HG03039 (cell line): ENCODE results near the gene RFX8.

ENCODE experiments used
- ATAC-seq: cut with Tn5 transposase; IDR thresholded peaks from one replicate; pipeline ENCODE4 v1.9.1; 2021; ENCODE audit warnings: mild to moderate bottlenecking, moderate library complexity; ENCODE audit not compliant: unreplicated experiment

The RFX8 gene

DNA sequence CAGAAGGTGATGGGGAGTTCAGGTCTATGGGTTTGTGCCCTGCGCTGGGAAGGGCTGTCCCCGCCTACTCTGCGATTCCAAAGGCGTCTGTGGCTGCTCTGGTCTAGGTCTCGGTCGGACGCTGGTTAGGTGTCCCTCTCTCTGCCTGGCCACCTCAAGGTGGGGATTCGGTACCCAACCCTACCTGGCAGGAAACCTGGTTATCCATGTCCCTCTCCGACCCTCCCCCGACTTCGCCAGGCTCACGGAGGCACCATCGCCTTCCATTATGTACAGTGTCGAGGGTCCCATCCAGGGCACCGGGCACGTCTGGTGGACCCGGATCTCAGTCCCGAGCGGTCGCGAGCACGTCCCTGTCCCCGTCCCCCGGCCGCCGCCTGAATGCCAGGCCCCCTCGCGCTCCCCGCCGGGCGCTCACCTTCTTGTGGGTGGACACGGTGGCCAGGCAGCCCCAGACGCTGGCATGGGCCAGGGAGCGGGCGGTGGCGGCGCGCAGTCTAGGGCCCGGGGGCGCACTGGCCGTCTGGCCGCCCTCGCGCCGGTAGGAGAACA is 88.2 kb downstream of the RFX8 start:
- no peak for ATAC-seq

DNA sequence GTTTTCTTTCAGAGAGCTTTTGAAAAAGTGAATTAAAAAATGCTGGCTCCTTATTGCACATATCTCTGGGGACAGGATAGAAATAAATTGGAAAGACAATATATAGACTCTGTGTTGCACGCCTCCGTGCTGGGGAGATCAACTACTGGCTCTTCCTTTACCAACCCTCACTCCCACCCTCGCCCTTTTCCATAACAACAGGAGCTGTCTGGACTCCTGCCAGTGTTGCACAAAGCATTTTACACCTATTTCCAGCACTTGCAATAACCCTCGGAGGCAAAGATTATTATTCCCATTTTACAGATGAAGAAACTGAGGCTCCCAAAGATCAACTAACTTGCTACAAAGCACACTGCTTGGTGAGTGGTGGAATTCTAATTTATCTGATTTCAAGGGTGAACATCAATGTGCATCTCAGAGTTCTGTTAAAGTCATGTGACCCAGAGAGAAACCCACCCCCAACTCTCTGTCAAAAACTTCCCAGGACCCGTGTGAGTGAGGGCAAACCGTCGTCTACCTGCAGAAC is 91.8 kb downstream of the RFX8 start:
- ATAC-seq: no peak

DNA sequence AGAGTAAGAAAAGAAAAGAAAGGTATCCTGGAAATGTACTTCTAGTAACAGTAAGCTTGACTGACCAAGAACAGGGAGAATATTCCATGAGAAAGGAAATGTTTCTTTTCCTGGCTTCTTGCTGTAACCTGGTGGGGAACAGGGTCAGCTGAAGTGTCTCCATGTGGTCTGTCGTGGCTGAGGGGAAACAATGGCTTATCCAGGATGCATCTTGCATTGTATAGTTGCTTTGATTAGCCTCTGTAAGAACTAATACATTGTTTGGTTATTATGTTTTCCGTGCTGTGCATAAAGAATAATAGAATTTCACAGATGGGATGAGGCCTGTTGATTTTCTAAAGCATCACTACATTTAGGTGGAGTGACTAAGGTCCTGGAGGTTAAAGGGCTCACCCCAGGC is 92.5 kb downstream of the RFX8 start:
- no peak for ATAC-seq

DNA sequence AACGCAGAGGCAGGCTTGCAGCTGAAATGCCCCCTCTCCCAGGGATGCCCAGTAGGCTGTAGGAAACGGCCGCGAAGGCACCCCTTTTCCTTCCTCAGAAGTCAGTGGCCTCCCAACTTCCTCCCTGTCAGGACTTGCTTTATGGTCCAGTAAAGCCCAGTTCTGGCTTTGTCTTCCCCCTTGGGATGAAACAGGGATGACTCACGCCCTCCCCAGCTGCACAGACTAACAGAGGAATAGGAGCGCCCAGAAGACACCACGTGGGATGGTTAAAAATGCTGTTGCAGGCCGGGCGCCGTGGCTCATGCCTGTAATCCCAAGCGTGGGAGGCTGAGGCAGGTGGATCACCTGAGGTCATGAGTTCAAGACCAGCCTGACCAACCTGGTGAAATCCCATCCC is 94.5 kb downstream of the RFX8 start:
- ATAC-seq: no peak

DNA sequence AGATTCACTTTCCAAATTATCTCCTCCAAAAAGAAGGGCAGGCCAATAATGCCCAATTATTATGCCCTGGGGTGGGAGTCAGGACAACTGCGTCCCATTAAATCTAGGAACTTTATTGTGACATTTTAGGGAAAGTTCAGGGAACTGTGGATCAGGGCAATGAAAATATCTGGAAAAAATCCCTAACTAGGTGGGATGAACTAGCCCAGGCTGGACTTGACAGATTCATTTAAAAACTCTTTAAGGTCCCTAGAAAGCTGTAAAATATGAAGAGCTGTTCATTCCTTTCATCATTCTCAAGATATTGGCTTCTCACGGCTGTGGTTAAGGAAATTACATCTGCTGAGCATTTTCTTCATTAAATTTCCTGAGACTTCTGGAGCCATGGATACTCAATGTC is 95.8 kb downstream of the RFX8 start:
- ATAC-seq: no peak

DNA sequence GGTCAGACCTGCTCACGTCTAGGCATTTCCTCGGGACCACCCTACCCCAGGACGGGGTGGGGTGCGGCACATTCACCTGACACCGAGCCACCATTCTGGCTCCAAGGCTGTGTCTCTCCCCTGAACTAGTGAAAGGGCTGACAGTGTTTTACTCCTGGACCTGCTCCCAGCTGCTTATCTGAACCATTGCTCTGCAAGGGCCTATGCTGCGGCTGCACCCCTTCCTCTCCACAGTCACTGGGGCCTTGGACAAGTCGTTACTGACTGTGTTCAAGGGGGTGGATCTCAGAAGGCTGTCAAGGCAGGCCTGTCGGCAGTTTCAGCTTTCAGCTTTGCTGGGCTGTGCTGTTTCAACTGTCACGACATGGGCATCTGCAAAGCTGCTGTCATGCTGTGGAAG is 99.3 kb downstream of the RFX8 start:
- ATAC-seq: no peak

DNA sequence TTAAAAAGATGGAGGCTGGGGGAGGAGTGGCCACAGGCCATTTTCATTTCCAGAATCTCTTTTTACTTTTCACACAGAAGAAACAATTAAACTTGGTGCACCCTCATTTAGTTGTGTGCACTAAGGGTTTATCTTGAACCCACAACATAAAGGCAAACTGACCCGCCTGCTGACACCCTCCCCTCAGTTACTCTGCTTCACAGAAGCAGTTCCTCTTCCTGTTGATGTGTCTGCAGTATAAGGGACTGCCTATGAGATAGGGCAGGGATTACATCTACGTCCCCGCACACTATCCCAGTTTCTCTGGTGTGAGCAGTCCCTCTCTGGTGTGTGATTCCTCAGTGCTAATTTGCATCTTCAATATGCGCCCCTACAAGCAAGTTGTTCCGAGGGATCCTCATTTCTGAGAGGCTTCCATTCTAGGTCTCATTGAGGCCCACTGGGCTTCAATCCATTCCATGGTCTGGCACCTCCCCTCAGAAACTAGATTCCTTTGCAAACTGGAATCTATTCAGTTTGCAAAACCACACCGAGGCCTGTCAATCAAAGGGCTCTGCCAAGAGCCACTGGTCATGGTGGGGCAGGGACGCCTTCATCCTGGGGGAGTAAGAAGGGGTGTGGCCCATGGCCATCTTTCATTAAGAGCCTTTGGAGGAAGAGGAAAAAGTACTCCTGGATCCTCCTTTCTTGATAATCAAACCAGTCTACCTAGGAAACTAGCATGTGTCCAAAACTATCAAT is 99.9 kb downstream of the RFX8 start:
- ATAC-seq: no peak

DNA sequence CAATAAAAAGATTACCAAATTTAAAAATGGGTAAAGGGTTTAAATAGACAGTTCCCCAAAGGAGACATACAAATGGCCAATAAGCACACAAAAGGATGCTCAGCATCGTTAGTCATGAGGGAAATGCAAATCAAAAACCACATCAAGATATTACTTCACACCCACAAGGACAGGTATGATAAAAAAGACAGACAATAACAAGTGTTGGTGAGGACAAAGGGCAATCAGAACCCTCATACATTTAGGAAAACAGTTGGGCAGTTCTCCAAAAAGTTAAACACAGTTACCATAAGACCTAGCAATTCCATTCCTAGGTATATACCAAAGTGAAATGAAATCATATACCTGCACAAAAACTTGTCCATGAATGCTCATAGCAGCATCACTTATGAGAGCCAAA is 102.1 kb downstream of the RFX8 start:
- ATAC-seq: no peak

DNA sequence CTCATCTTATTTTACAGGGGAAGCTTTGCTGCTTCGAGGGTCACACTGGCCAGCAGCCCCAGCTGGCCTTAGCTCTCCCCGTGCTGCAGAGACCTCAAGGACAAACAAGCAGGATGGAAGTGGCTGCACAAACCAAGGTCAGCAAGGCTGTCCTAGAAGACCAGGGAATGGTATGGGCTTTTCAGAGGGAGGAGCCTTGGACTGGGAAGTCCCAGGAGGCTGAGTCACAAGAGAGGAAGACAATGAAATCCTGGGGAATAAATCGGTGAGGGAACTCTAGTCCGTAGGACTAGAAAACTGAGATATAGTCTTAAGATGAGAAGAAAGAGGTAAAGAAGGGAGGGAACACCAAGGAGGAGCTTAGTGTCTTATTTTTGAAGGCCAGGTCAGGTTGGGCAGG is 103.3 kb downstream of the RFX8 start:
- ATAC-seq: no peak

DNA sequence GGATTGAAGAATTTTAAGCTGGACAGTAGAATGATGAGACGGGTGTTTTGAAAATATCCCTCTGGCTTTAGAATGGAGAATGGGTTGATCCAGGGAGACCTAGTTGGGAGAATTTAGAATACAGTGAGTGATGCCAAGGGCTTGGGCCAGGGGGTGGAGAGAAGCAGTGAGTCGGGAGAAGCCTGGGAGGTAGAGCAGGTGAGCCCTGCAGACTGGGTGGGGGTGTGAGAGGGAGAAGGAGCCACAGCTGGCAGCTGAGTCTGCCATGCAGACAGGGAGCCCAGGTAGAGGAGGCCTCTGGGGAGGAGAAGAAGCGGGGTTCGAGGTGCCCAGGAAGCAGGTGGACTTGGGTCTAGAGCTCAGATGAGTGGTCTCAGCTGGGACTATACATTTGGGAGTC is 105.8 kb downstream of the RFX8 start:
- no peak for ATAC-seq

DNA sequence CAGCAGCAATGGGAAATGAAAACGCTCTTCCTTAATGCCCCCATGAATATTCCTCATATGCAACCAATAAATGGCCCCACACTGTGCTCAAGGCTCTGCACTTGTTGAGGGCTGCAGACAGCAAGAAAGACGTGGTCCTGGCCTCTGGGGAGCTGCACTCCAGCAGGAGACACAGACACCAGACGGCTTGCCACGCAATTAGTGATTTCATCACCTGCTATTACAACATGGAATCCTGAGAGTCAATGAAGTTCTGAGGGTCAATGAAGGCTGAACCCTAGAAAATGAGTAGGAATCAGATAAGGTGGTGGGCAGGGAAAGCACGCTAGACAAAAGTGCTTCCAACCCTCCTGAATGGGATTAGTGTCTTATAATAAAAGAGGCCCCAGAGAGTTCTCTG is 106.5 kb downstream of the RFX8 start:
- ATAC-seq: no peak

DNA sequence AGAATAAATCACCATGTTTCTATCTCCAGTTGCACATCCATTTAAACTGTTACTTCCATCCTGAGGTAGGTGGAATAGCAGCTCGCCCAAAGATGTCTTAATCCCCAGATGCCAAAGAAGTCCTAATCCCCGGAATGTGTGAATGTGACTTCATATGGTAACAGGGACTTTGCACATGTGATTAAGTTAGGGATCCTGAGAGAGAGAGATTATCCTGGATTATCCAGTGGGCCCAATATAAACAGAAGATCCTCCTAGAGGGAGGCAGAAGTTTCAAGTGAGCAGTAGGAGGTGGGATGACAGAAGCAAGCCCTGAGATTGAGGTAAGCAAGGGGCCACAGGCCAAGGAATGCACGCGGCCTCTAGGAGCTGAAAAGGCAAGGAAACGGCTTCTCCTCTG is 107.4 kb downstream of the RFX8 start:
- ATAC-seq: no peak

DNA sequence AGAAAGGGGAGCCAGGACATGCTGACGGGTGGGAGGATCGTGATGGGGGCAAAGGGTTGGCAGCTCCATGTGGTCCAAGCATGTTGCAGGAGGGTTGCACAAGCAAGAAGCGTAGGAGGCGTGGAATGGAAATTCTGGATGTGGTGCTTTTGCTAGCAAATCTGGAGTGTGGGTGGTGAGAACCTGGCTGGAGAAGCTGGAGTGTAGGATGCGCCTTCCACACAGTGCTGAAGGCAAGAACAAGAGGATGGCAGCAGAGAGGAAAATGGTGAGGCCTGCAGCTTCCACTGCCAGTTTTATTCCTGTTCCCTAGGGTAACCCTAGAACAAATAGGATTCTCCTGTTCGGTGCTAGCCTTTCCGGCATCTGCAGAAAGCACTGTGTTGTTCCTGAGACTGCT is 110.0 kb downstream of the RFX8 start:
- ATAC-seq: no peak

DNA sequence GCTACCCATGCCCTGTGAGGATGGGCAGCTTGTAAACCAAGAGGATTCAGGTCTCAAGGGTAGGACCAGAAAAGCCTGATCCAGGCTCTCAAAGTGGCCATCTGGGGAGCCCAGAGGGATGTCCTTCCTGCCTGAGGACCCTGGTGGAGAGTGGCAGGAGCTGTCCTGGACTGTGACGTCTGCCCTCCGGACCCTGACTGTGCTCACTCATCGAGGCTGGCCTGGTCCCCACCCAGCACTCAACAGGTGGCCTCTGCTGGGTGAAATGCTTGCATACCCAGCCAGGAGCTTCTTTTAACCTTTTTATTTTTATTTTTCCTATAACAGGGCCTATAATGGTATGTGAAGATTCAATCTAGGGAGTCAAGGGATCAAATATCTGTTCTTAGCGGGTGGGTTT is 112.1 kb downstream of the RFX8 start:
- no peak for ATAC-seq

DNA sequence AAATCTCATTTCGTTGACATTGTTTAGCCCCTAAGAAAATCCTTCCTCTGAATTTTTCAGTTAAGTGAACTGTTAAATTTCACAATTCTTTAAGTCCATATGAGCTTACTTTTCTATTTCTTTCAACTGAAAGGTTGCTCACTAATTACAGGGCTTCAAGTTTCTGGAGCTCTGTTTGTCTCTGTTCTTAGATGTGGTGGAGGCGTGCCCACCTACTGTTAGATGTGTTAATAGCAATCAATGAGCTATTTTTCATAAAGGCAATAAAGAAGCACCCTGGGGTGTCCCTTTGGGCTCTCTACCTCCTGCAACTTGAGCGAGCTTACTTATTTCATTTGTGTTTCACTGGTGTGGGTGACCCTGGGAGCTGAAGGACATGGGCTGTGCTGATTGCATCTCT is 112.6 kb downstream of the RFX8 start:
- ATAC-seq: no peak

DNA sequence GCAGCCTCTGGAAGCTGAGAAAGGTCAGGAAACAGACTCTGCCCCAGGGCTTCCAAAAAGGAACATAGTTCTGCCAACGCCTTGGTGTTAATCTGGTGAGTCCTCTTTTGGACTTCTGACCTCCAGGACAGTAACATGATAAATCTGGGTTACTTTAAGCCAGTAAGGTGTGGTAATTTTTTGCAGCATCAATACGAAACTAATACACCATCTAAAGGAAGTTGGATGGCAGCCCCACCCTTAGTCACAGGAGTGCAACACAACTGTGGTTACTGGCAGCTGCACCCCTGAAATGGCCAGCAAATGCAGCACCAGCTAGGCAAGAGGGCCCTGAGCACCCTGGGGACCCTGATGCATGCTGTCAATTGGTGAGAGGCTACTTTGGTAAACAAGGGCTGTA is 113.4 kb downstream of the RFX8 start:
- no peak for ATAC-seq

DNA sequence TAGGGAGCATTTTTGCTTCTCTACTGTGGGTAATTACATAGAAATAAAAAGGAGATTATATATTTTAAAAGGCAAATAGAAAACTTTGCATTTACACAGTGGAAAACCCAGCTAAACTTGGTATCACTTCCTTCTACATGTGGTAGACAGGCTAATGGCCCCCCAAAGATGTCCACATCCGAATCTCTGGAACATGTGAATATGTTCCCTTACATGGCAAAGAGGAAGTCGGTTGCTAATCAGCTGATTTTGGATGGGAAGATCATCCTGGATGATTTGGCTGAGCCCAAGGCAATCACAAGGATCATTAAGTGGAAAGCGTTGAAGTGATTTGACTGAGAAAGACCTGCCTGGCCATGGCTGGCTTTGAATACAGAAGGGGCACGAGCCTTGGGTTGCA is 113.8 kb downstream of the RFX8 start:
- ATAC-seq: no peak

DNA sequence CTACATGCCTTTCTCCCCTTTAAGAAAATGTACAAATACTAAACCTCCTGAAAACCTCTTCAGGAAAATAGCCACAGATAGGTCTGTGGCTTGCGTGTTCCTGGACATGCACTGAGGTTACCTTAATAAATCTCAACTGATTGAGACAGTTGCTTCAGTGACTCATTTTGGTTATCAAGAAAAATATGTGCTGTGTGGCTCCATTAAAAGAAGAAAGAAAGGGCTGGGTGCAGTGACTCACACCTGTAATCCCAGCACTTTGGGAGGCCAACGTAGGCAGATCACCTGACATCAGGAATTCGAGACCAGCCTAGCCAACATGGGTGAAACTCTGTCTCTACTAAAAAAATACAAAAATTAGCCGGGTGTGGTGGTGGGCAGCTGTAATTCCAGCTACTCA is 114.7 kb downstream of the RFX8 start:
- no peak for ATAC-seq

DNA sequence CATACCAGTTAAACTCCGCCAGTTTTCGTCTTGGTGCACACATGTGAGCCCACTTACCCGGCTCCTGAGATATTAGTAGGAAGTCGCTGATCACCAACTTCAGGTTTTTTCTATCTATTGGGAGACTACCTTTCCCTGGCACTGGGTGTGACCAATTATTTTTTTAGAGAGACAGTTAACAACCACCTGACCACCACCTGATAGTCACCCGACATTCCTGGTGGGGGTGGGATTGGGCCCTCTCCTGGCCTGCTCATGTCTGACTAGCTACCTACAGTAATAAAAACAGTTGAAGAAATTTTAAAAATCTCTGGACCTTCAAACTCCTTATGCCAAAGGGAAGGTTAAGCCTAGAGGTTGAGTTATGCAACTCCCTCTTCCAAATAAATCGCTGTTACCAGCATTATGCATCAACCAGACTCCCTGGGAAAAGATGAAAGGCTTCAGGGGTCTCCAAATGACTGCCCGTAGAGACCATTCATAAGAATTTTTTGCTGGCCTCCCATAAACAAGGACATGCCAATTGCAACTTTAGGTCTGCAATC is 115.4 kb downstream of the RFX8 start:
- no peak for ATAC-seq

DNA sequence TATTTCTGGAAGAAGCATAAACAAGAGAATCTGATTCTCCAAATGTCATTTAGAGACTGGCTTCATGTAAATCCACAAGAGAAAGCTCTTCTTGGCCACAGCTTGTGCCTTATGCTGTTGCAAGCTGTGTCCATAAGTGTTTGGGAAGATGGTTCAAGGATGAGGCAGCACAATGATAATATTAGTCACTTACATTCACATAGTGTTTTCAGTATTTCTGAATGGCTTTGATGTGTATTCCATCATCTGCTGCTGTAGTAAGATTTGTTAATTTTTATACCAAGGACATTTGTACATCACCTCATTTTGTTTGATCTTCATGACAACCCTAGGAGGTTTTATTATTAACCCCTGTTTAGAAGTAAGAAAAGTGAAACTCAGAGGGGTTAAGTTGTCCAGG is 117.5 kb downstream of the RFX8 start:
- ATAC-seq: no peak

DNA sequence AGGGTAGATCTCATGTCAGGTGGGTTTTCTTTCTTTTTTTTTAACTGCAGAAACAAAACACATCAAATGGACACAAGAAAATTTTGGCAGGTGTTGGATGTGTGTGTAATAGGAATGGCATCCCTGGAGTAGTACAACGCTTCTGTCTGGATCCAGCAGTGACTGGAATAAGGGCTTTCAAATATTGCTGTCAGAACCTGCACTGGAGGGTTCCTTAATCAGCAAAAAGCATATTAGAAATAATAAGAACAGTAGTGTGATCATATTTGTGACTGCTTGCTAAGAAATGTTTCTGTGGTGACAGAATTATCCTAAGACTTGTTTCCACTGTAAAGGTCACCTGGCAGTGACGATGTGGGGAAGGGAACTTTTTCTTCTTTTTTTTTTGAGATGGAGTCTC is 118.4 kb downstream of the RFX8 start:
- ATAC-seq: no peak

DNA sequence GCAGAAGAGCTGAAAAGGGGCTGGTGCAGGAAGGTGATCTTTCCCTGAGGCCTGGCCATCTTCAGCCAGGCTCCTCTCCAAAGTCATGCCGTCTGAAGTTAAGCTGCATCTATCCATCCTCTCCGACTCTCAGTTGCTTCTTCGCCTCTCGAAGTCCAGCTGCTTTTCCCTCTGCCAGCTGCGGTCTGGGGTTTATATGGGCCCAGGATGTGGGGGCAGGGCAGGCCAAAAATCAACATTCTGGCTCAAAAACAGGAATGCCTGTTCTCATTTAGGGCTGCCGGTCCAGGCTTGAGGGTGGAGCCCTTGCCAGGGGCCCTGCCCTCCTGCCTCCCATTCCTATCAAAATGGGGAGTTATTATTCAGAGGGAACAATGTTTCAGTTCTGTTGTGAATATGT is 118.9 kb downstream of the RFX8 start:
- ATAC-seq: no peak
